GM23338 (cell line): ENCODE results near the gene ARHGAP10. TPM values are rescaled to one million over a fixed set of nuclear protein-coding genes. Genes with fewer than 3 reads are reported as not detected.

Experiments used
- ATAC-seq: fragments of 200-7000 bp; cut with Tn5 transposase; 3 replicates; pipeline ENCODE4 v1.9.1; 2020
- DNase-seq: peaks from one replicate; pipeline ENCODE4 v3.0.0-alpha.2; 2015; ENCODE audit warnings: low spot score
- H2AFZ ChIP-seq: fragments of 200-600 bp; sonication (generic); 2 replicates; pipeline ENCODE4 v1.8.0; 2016; ENCODE audit warnings: antibody characterized with exemption, mild to moderate bottlenecking, moderate library complexity
- H3F3A ChIP-seq: fragments of 200-600 bp; sonication (generic); replicated peaks from 2 replicates; pipeline ENCODE4 v1.8.0; 2017; ENCODE audit warnings: antibody characterized with exemption, mixed run types, low read depth
- H3K27ac ChIP-seq: fragments of 200-600 bp; sonication (generic); 2 replicates; pipeline ENCODE4 v1.6.1; 2016; ENCODE audit warnings: low read depth
- H3K27me3 ChIP-seq: fragments of 200-600 bp; sonication (generic); 2 replicates; pipeline ENCODE4 v1.8.0; 2016; ENCODE audit warnings: mild to moderate bottlenecking, mixed run types, moderate library complexity; ENCODE audit not compliant: insufficient read depth
- H3K36me3 ChIP-seq: fragments of 200-600 bp; sonication (generic); 2 replicates; pipeline ENCODE4 v1.8.0; 2016; ENCODE audit warnings: mild to moderate bottlenecking; ENCODE audit not compliant: insufficient read depth
- H3K4me1 ChIP-seq: fragments of 200-600 bp; sonication (generic); 2 replicates; pipeline ENCODE4 v1.8.0; 2016; ENCODE audit warnings: mild to moderate bottlenecking, moderate library complexity; ENCODE audit not compliant: insufficient read depth
- H3K4me2 ChIP-seq: fragments of 200-600 bp; sonication (generic); 2 replicates; pipeline ENCODE4 v1.7.1; 2017; ENCODE audit warnings: mixed run types
- H3K4me3 ChIP-seq: fragments of 200-600 bp; sonication (generic); 2 replicates; pipeline ENCODE4 v1.6.1; 2016; ENCODE audit warnings: mixed run types
- H3K79me2 ChIP-seq: fragments of 200-600 bp; sonication (generic); replicated peaks from 2 replicates; pipeline ENCODE4 v1.8.0; 2017; ENCODE audit warnings: mild to moderate bottlenecking; ENCODE audit not compliant: insufficient read depth
- H3K9me2 ChIP-seq: fragments of 200-600 bp; sonication (generic); 2 replicates; pipeline ENCODE4 v1.8.0; 2017; ENCODE audit not compliant: insufficient read depth
- H4K20me1 ChIP-seq: fragments of 200-600 bp; sonication (generic); replicated peaks from 2 replicates; pipeline ENCODE4 v1.8.0; 2017; ENCODE audit warnings: mild to moderate bottlenecking; ENCODE audit not compliant: insufficient read depth
- H3K27ac Mint-ChIP-seq: 2 replicates; pipeline ENCODE4 v1.8.0; 2020; ENCODE audit warnings: inconsistent platforms, mild to moderate bottlenecking, moderate library complexity, mixed read lengths
- H3K27me3 Mint-ChIP-seq: 3 replicates; pipeline ENCODE4 v1.8.0; 2022; ENCODE audit warnings: low read depth, mild to moderate bottlenecking, moderate library complexity, mixed read lengths, inconsistent platforms; ENCODE audit not compliant: insufficient read depth, poor library complexity
- H3K36me3 Mint-ChIP-seq: 3 replicates; pipeline ENCODE4 v1.8.0; 2021; ENCODE audit warnings: low read depth, mild to moderate bottlenecking, inconsistent platforms, moderate library complexity, mixed read lengths
- H3K4me1 Mint-ChIP-seq: 3 replicates; pipeline ENCODE4 v1.8.0; 2020; ENCODE audit warnings: mild to moderate bottlenecking, inconsistent platforms, mixed read lengths
- H3K4me3 Mint-ChIP-seq: 3 replicates; pipeline ENCODE4 v1.8.0; 2021; ENCODE audit warnings: moderate library complexity, mild to moderate bottlenecking, inconsistent platforms, mixed read lengths
- H3K9me3 Mint-ChIP-seq: 3 replicates; pipeline ENCODE4 v1.8.0; 2020; ENCODE audit warnings: moderate library complexity, mild to moderate bottlenecking, inconsistent platforms, mixed read lengths
- CREB1 ChIP-seq: fragments of 250-450 bp; sonication (Bioruptor Pico); IDR thresholded peaks from 2 replicates; pipeline ENCODE4 v1.5.0; 2020; ENCODE audit warnings: low read depth, mild to moderate bottlenecking, moderate library complexity
- EZH2 ChIP-seq: fragments of 200-600 bp; sonication (generic); IDR thresholded peaks from one replicate; pipeline ENCODE4 v1.8.0; 2017; ENCODE audit warnings: antibody characterized with exemption, mild to moderate bottlenecking, low read depth; ENCODE audit not compliant: unreplicated experiment
- EZH2phosphoT487 ChIP-seq: fragments of 200-600 bp; sonication (generic); IDR thresholded peaks from one replicate; pipeline ENCODE4 v1.8.1; 2018; ENCODE audit warnings: antibody characterized with exemption; ENCODE audit not compliant: unreplicated experiment
- NANOG ChIP-seq: IDR thresholded peaks from 2 replicates; pipeline ENCODE4 v1.6.1; 2016; ENCODE audit warnings: antibody characterized with exemption, borderline replicate concordance
- POLR2AphosphoS5 ChIP-seq: IDR thresholded peaks from 2 replicates; pipeline ENCODE4 v1.6.1; 2016; ENCODE audit warnings: antibody characterized with exemption, low read depth
- STAT1 ChIP-seq: IDR thresholded peaks from one replicate; pipeline ENCODE4 v1.6.1; 2016; ENCODE audit warnings: antibody characterized with exemption; ENCODE audit not compliant: unreplicated experiment
- ZNF114 ChIP-seq: fragments of 250-450 bp; sonication (Bioruptor Pico); IDR thresholded peaks from 2 replicates; pipeline ENCODE4 v1.5.0; 2020; ENCODE audit warnings: mild to moderate bottlenecking, moderate library complexity
- ZNF331 ChIP-seq: fragments of 250-450 bp; sonication (Bioruptor Pico); IDR thresholded peaks from 2 replicates; pipeline ENCODE4 v1.5.0; 2020; ENCODE audit warnings: low read depth, mild to moderate bottlenecking, moderate library complexity
- polyA plus RNA-seq: library from polyadenylated mRNA; unstranded; fragments of >200 nt; fragmentation: Nextera tagmentation; extraction: Ambion mirVana; gene quantifications from 2 replicates; pipeline ENCODE4 v1.2.1, GENCODE V29; 2016
- total RNA-seq: library from RNA; depleted of rRNA; stranded (reverse); fragments of >200 nt; shearing (Covaris generic); gene quantifications from 2 replicates; pipeline ENCODE4 v1.2.3, GENCODE V29; 2014
- TF ChIP-seq, protein P1 (sequence below): IDR thresholded peaks from one replicate; pipeline ENCODE4 v1.6.1; 2018; ENCODE audit warnings: antibody characterized with exemption; ENCODE audit not compliant: unreplicated experiment
- TF ChIP-seq, protein P2 (sequence below), 2 experiments: fragments of 200-600 bp in 1 of 2; sonication (generic) in 1 of 2; conservative IDR thresholded peaks; 2 replicates each; pipeline versions ENCODE4 v1.5.1 to v1.6.1; 2016 to 2017; ENCODE audit warnings: antibody characterized with exemption in 2 of 2, low read depth in 2 of 2, mild to moderate bottlenecking in 2 of 2, moderate library complexity in 1 of 2
- TF ChIP-seq, protein P3 (sequence below): fragments of 250-450 bp; sonication (Bioruptor Pico); IDR thresholded peaks from 2 replicates; pipeline ENCODE4 v1.5.0; 2020; ENCODE audit warnings: mild to moderate bottlenecking, moderate library complexity

ARHGAP10 gene
- total and polyA plus RNA-seq, 2 experiments from 2014 or later = 5.1 to 6.3 TPM

DNA sequence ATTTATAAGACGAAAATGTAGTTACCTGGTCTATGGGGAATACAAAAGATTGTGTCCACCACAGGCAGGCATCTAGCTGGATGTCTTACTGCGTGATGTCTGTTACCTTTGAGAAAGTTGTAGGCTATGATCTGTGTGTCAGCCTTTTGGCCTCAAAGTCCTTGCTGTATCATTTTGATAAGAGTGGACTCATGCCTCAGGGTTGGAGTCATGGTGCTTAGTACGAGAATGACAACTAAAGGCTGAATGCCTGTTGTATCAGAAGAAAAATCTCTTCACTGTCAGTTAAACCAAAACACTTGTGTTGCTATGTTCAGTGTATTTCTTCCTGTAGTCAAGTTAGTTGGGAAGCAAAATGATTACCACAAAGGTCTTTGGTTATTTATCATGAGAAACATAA lies 226.2 kb downstream of the ARHGAP10 start:
- Mint-ChIP-seq H3K27ac (no peak overlapping the region; the same call in 1 of the 2 replicates), H3K4me3 (no peak overlapping the region), H3K36me3 (no peaks in the 10 kb centered on the region; the same call in 2 of the 3 replicates), H3K27me3 (peaks cover 2% of the 10 kb centered on the region), H3K4me1 (peaks cover 49% of the 10 kb centered on the region), H3K9me3 (no peaks in the 10 kb centered on the region)
- ATAC-seq (no peak), DNase-seq (no peak)
- H3K27me3 ChIP-seq = no peaks in the 10 kb centered on the region
- H3K79me2 ChIP-seq = no peaks in the 10 kb centered on the region
- H3F3A ChIP-seq = no peaks in the 10 kb centered on the region
- peaks cover 39% of the 10 kb centered on the region for H3K4me1 ChIP-seq
- H4K20me1 ChIP-seq = no peaks in the 10 kb centered on the region
- H2AFZ ChIP-seq = no peak overlapping the region
- H3K36me3 ChIP-seq = no peaks in the 10 kb centered on the region
- no peak overlapping the region for H3K27ac ChIP-seq
- no peak overlapping the region for H3K4me3 ChIP-seq
- H3K4me2 ChIP-seq = no peak overlapping the region
- TF ChIP-seq ZNF114 (CRISPR knock-in tag) (no peak), NANOG (no peak), CREB1 (CRISPR knock-in tag) (no peak), EZH2 (no peak), ZNF331 (no peak), POLR2AphosphoS5 (no peak)
- TF ChIP-seq, protein P1, sequence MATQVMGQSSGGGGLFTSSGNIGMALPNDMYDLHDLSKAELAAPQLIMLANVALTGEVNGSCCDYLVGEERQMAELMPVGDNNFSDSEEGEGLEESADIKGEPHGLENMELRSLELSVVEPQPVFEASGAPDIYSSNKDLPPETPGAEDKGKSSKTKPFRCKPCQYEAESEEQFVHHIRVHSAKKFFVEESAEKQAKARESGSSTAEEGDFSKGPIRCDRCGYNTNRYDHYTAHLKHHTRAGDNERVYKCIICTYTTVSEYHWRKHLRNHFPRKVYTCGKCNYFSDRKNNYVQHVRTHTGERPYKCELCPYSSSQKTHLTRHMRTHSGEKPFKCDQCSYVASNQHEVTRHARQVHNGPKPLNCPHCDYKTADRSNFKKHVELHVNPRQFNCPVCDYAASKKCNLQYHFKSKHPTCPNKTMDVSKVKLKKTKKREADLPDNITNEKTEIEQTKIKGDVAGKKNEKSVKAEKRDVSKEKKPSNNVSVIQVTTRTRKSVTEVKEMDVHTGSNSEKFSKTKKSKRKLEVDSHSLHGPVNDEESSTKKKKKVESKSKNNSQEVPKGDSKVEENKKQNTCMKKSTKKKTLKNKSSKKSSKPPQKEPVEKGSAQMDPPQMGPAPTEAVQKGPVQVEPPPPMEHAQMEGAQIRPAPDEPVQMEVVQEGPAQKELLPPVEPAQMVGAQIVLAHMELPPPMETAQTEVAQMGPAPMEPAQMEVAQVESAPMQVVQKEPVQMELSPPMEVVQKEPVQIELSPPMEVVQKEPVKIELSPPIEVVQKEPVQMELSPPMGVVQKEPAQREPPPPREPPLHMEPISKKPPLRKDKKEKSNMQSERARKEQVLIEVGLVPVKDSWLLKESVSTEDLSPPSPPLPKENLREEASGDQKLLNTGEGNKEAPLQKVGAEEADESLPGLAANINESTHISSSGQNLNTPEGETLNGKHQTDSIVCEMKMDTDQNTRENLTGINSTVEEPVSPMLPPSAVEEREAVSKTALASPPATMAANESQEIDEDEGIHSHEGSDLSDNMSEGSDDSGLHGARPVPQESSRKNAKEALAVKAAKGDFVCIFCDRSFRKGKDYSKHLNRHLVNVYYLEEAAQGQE = no peak
- no peaks in the 10 kb centered on the region for H3K9me2 ChIP-seq

DNA sequence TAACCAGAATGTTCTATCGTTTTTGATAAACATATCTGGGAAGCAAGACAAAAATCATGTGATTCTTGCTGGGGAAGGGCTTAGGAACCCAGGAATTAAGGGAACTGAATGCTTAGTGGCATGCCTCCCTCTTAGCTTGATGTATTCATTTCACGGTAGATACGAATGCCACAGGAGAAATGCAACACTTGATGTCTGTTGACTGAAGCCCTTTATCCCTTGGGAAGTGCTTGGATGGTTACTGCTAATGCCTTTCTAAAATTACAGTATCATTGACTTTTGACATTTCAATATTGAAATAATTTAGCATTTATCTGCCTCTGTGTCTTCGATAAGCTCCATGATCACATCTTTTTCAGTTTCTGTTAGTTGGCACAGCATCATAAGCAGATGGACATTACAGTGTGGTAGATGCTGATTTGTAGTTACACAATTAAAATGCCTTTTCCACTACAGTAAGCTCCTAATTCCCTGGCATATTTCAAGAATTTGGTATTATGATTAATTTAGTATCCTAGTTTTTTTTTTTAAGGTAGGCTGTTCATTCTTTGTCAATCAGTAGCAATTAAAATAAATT lies 226.7 kb downstream of the ARHGAP10 start:
- no peak for DNase-seq
- H3K27me3 Mint-ChIP-seq = peaks cover 3% of the 10 kb centered on the region
- no peak overlapping the region for H3K4me2 ChIP-seq
- H3K9me2 ChIP-seq = no peaks in the 10 kb centered on the region
- H3K36me3 Mint-ChIP-seq = no peaks in the 10 kb centered on the region; the same call in 2 of the 3 replicates
- H4K20me1 ChIP-seq = no peaks in the 10 kb centered on the region
- peaks cover 39% of the 10 kb centered on the region for H3K4me1 ChIP-seq
- no peaks in the 10 kb centered on the region for H3K36me3 ChIP-seq
- no peaks in the 10 kb centered on the region for H3F3A ChIP-seq
- no peak overlapping the region for H3K27ac Mint-ChIP-seq
- no peaks in the 10 kb centered on the region for H3K79me2 ChIP-seq
- no peak for ATAC-seq
- H3K4me3 ChIP-seq = no peak overlapping the region
- peaks cover 49% of the 10 kb centered on the region for H3K4me1 Mint-ChIP-seq
- no peak overlapping the region for H2AFZ ChIP-seq
- H3K4me3 Mint-ChIP-seq = no peak overlapping the region
- H3K27me3 ChIP-seq = no peaks in the 10 kb centered on the region
- H3K27ac ChIP-seq = no peak overlapping the region
- H3K9me3 Mint-ChIP-seq = no peaks in the 10 kb centered on the region
- no peak for TF ChIP-seq EZH2phosphoT487
- no peak for TF ChIP-seq STAT1
- TF ChIP-seq CREB1 (CRISPR knock-in tag) = no peak
- TF ChIP-seq NANOG = no peak
- no peak for TF ChIP-seq EZH2
- TF ChIP-seq, protein P2, sequence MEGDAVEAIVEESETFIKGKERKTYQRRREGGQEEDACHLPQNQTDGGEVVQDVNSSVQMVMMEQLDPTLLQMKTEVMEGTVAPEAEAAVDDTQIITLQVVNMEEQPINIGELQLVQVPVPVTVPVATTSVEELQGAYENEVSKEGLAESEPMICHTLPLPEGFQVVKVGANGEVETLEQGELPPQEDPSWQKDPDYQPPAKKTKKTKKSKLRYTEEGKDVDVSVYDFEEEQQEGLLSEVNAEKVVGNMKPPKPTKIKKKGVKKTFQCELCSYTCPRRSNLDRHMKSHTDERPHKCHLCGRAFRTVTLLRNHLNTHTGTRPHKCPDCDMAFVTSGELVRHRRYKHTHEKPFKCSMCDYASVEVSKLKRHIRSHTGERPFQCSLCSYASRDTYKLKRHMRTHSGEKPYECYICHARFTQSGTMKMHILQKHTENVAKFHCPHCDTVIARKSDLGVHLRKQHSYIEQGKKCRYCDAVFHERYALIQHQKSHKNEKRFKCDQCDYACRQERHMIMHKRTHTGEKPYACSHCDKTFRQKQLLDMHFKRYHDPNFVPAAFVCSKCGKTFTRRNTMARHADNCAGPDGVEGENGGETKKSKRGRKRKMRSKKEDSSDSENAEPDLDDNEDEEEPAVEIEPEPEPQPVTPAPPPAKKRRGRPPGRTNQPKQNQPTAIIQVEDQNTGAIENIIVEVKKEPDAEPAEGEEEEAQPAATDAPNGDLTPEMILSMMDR (conservative IDR thresholded peaks at IDR 0.05; ENCODE audit: low read depth in 2 of 2) = no peak
- TF ChIP-seq, protein P3, sequence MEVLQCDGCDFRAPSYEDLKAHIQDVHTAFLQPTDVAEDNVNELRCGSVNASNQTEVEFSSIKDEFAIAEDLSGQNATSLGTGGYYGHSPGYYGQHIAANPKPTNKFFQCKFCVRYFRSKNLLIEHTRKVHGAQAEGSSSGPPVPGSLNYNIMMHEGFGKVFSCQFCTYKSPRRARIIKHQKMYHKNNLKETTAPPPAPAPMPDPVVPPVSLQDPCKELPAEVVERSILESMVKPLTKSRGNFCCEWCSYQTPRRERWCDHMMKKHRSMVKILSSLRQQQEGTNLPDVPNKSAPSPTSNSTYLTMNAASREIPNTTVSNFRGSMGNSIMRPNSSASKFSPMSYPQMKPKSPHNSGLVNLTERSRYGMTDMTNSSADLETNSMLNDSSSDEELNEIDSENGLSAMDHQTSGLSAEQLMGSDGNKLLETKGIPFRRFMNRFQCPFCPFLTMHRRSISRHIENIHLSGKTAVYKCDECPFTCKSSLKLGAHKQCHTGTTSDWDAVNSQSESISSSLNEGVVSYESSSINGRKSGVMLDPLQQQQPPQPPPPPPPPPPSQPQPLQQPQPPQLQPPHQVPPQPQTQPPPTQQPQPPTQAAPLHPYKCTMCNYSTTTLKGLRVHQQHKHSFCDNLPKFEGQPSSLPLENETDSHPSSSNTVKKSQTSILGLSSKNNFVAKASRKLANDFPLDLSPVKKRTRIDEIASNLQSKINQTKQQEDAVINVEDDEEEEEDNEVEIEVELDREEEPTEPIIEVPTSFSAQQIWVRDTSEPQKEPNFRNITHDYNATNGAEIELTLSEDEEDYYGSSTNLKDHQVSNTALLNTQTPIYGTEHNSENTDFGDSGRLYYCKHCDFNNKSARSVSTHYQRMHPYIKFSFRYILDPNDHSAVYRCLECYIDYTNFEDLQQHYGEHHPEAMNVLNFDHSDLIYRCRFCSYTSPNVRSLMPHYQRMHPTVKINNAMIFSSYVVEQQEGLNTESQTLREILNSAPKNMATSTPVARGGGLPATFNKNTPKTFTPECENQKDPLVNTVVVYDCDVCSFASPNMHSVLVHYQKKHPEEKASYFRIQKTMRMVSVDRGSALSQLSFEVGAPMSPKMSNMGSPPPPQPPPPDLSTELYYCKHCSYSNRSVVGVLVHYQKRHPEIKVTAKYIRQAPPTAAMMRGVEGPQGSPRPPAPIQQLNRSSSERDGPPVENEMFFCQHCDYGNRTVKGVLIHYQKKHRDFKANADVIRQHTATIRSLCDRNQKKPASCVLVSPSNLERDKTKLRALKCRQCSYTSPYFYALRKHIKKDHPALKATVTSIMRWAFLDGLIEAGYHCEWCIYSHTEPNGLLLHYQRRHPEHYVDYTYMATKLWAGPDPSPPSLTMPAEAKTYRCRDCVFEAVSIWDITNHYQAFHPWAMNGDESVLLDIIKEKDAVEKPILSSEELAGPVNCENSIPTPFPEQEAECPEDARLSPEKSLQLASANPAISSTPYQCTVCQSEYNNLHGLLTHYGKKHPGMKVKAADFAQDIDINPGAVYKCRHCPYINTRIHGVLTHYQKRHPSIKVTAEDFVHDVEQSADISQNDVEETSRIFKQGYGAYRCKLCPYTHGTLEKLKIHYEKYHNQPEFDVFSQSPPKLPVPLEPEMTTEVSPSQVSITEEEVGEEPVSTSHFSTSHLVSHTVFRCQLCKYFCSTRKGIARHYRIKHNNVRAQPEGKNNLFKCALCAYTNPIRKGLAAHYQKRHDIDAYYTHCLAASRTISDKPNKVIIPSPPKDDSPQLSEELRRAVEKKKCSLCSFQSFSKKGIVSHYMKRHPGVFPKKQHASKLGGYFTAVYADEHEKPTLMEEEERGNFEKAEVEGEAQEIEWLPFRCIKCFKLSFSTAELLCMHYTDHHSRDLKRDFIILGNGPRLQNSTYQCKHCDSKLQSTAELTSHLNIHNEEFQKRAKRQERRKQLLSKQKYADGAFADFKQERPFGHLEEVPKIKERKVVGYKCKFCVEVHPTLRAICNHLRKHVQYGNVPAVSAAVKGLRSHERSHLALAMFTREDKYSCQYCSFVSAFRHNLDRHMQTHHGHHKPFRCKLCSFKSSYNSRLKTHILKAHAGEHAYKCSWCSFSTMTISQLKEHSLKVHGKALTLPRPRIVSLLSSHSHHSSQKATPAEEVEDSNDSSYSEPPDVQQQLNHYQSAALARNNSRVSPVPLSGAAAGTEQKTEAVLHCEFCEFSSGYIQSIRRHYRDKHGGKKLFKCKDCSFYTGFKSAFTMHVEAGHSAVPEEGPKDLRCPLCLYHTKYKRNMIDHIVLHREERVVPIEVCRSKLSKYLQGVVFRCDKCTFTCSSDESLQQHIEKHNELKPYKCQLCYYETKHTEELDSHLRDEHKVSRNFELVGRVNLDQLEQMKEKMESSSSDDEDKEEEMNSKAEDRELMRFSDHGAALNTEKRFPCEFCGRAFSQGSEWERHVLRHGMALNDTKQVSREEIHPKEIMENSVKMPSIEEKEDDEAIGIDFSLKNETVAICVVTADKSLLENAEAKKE (CRISPR knock-in tag) = no peak
